Amygdala (tissue), 56 donors: ENCODE measurements around the gene CDH19.

ENCODE experiments used
- DNase-seq, 56 donors: peaks; one replicate each; lab custom pipeline; 2025; lab: John Stamatoyannopoulos, UW

The CDH19 gene, protein sequence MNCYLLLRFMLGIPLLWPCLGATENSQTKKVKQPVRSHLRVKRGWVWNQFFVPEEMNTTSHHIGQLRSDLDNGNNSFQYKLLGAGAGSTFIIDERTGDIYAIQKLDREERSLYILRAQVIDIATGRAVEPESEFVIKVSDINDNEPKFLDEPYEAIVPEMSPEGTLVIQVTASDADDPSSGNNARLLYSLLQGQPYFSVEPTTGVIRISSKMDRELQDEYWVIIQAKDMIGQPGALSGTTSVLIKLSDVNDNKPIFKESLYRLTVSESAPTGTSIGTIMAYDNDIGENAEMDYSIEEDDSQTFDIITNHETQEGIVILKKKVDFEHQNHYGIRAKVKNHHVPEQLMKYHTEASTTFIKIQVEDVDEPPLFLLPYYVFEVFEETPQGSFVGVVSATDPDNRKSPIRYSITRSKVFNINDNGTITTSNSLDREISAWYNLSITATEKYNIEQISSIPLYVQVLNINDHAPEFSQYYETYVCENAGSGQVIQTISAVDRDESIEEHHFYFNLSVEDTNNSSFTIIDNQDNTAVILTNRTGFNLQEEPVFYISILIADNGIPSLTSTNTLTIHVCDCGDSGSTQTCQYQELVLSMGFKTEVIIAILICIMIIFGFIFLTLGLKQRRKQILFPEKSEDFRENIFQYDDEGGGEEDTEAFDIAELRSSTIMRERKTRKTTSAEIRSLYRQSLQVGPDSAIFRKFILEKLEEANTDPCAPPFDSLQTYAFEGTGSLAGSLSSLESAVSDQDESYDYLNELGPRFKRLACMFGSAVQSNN

DNA sequence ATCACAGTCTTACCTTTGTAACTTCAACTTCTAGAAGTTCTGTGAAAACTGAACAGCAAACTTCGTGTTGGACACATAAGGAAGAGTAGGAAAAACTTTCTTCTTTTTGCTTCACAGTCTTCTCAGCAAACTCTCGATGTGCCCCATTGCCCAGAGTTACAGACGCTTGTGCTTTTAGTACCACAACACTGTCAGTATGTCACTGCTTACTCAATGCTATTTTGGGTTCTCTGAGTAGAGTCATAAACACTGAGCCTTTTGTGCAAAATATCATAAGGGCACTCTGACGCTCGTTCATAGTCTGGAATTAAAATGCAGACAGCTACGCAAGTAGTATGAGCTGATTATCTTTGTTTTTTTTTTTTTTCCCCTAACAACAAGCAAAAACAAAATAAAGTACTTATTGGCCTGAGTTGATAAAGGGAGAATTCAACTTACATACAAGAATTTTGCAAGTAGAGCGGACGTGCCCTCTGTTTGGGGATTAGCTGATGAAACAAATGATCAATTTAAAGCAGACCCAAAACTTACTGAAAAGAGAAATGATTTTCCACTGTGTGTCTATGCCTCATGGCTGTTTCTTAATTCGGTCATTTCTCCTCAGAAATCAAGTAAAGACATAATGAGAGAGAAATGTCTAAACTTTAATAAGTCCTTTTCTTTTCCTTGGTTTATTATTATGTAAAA lies at the start of gene CDH19:
Gene CDH19, minus strand, starts transcription at position 150 of the 687 bp plus-strand sequence. CDS start 31,886 bp downstream, outside the sequence.
- DNase-seq = peak in 21 of 56 donors; percentile 3 to 70 (median 21)

DNA sequence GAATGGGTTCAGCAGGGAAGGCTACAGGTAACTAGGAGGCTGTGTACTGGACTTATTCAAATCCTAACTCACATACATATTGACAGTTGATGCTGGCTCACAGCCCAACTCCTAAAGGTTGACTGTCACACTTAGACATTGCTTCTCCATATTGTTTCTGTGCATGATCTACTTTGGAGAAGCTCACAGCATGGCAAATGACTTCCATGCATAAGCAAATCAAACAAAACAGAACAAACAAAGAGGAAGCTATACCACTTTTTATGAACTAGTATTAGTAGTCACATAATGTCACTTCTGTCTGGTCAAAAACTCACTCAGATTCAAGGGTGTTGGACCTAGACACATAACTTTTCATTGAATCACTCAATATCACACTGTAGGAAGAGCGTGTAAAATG lies 43.8 kb upstream of the CDH19 start:
- no peak for DNase-seq

DNA sequence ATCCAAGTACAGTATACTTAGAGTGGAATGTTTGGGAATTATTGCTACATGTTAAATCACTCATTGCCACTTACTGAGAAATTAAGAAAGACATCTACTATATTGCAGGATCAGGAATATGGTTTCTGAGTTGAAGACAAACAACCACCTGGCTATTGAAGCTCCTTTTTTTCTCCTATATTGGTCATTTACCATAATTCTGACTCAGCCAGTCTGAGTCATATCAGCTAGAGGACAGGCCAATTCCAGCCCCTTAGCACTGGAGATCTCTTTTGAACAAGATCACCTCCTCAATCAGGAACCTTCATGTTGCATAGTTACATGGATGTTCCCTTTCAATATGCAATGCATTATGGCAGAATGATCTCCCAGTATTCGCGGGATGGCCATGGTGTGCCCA lies 42.7 kb upstream of the CDH19 start:
- DNase-seq = no peak

DNA sequence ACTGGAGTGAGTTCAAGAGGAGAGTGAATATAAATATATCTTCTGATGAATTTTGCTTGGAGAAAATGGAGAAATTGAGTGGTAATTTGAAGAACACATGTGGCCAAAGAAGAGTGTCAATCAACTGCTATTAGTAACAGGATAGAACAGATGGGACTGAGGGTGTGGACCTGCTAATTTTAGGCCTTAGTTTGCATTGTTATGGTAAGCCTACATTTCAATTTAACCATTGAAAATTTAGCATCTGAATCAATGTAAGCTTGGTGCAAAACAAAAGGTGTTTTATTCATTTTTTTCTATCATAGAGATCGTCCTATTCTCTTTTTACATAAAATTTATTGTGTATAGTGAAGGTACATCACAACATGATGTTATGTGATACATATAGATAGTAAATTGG lies 42.1 kb upstream of the CDH19 start:
- no peak for DNase-seq

DNA sequence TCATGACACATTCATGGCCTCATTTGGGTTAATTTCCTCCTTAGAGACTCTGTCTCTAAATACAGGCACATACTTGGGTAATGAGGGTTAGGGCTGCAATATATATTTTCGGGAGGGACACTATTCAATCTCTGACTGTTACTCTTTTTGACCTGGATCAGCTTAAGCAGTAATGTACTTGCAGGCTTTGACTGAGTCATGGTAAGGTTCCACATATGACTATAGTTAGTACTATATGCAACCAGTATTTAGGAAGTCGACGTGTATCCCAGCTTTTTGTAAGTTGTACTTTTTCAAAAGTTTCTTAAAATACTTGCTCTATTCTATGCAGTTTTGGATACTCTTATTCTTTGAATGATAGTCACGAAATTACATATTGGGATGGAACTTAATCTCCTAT lies 37.2 kb upstream of the CDH19 start:
- DNase-seq = no peak

DNA sequence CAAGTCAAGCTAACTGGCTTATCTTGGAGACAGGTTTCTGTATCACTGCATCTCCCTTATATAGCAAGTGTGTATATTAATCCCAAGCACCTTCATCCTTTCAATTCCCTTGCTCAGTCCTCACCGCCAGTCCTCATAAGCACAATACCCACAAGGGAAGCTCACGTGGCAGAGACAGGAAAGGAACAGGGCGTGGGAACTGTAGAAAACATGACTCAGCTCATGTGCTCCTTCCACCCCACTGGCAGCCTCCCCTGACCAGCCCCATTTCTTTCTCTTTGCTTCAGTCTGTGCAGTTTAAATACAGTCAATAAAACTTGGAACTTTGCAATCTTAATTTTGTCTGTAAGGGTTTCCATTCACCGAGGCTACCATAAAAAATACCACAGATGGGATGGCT lies 36.5 kb upstream of the CDH19 start:
- no peak for DNase-seq

DNA sequence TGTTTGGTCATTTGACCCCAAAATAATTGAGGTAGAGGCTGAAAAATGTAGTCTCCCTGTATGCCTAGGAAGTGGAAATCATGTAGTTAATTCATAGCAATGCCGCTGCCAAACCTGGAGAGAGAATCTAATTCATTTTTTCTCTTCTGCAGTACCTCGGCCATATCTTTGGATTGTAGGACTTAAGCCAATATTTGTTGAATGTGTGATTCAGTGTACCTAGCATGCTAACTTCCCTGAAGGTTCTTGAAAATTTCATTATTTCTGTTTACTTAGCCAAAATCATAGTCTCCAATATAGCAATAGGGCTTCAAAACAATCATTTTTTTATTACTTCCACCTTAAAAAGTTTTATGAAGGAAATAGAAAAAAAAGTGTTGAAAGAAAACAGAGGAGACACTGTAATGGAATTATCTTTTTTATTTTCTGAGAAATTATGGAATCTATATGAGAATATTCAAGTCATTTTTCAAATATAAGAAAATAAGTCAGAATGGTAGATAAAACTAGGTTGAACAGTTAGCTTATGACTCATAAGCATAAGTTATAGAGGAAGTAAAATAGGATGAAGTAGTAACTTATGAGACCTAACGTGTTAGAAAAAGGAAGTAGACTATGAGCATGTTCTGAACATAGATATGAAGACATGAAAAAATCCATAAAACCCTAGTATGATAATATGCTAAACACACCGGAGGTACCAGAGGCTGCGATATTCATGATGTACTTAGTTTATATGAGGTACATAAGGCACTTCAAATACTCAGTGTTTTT lies 35.2 kb upstream of the CDH19 start:
- DNase-seq = no peak

DNA sequence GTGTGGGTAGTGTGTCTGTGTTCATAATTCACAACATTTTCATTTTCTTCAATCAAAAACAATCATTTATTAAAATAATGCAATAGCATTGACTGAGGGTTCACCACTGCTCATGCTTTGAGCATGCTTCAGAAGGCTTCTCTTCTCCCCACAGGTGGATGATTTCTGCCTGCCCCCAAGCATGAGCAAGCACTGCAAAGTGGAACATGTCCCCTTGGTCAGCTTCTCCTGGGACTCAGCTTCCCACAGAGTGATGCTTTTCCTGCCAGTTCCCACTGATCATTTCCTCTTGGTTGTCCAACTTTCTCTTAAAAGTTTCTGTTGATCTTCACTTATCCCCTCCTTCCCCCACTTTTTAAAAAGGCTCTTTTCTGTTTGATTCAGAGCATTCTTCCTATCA lies 31.5 kb upstream of the CDH19 start:
- no peak for DNase-seq

DNA sequence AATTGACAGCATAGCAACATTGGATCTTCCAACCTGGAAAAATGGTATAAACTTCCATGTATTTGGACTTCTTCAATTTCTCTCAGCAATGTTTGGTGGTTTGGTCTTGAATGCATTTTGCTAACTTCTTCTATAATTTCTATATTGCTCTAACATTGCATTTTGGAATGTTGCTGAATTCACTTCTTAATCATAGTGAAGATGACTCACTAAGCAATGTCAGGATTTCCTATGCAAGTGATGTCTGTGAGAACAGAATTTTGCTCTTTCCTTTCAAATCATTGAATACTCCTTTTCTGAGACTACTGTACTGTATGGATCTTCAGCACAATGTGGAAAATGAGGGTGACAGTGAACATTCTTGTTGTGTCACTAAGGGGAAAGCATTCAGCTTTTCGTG lies 28.9 kb upstream of the CDH19 start:
- no peak for DNase-seq

DNA sequence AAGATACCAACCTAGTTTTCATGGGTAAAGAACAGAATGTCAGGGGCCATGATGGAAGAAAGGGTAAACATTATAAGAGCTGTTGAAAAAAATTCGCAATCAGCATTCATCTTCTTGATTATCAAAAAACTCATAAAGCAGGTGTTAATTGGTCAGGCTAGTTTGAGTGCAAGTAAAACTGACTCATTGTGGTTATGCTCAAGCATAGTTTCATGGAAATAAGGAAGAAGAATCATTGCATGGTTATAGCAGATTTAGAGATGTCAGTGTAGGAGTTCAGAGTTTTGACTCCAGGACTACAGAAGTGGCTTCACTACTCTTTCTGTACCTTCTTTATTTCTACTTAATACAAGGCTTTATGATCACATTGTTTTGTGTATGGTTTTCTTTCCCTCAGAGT lies 26.9 kb upstream of the CDH19 start:
- DNase-seq = no peak

DNA sequence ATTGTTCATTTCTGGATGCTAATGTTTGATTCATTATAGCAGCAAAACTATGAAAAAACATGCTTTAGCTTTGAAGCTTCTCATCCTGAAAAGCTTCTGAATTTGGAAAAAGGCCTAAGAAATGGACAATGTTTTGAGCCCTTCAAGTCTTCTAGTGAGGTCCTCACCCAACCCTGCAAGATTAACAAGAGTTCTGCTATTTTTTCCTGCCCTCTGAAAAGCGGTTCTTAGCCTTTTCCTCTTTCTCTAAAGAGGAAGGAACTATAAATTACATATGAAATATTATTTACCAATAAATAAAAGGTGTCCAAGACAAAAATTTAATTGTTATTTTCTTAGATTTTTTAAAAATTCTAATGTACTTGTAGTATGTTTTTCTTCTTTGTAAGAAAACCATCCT lies 19.9 kb upstream of the CDH19 start:
- DNase-seq = no peak

DNA sequence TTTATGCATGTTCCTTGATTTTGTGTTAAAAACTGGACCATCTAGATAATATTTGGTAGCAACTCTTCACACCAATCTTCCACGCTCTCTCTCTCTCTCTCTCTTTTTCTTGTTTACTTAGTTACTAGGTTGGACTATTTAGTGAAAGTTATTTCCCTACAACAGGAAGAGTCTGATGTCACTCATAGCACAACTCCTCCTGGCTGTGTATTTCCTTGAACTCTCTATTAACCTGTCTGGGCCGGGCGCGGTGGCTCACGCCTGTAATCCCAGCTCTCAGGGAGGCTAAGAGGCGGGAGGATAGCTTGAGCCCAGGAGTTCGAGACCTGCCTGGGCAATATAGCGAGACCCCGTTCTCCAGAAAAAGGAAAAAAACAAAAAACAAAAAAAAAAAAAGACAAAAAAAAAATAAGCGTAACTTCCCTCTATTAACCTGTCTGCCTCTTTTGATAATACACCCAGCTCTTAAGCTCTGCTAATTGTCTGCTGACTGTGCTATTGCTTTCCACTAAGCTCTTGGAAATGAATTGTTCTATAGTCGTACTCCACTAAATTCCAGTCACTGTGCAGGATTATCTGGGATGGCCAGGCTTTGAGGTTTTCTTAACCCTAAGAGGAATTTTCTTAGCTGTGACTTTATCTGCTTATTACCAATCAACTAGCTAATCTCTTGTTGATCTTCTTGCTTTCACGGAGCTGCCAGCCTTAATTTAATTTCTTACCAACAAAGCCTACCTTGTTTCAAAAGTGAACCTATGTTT lies 18.1 kb upstream of the CDH19 start:
- no peak for DNase-seq

DNA sequence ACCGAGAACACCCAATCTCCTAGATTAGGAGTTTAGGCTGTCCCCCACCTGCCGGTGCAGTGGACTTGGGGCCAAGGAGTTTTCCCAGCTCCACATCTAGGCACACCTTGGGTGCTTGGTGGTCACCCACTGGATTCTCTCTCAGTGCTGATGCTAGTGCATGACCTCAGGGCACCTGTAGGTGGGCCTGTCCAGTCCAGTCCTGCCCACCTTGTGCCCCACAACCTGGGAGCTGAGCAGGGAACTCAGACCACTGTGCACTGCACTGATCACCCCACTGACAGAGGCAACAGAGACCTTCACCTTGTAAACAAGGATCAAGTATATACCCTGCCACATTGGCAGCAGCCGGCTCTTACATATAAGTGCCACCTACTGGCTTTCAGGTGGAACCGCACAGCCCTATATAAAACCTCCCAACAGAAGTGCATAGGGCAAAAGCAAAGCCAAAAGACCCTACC lies 12.7 kb upstream of the CDH19 start:
- peak in 18 of 56 donors; percentile 2 to 28 (median 8) for DNase-seq

DNA sequence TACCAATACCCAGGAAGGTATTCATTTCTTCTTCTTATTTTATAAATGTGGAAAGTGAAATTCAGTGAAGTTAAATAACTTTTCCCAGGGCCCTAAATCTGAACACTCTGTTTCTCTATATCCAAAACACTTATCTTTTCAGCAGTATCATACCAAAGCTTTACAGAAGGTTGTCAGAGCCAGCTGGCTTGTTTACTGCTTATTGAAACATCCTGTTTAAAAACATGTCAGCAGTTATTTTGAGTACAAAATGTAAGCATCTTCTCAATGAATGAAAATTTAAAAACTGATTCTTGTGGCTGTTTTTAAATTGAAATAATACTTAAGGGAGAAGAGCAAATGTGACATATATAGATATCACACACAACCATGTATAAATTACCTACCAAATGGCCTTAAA lies 11.3 kb upstream of the CDH19 start:
- DNase-seq = no peak

DNA sequence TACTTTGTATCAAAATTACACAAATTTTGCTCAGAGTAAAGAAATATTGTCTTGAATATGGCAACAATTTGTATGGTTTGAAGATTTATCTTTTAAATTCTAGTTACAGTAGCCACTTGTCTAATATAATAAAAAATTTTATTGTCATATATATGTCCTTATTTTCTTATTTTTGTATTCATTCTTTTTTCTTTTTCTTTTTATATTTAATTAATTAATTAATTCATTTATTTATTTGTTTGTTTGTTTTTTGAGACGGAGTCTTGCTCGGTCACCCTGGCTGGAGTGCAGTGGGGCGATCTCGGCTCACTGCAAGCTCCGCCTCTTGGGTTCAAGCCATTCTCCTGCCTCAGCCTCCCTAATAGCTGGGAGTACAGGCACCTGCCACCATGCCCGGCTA lies 3.7 kb upstream of the CDH19 start:
- DNase-seq = no peak

DNA sequence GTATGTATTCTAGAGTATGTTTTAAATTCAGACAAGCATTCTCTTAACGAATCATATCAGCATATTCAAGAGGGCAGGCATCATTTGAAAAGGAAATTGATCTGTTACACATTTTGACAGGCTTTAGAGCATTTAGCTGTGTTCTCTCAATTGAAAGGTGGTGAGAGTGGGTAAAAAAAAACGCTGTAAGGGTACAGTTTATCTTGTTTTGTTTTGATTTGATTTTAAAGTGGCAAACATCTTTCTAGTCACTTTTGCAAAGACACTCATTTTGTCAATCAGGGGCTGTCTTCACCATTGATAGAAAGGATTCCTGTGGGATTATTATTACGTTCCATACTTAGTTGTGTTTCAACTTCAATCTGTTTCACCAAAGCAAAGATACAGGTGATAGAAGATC lies 2.2 kb downstream of the CDH19 start:
- DNase-seq = no peak

DNA sequence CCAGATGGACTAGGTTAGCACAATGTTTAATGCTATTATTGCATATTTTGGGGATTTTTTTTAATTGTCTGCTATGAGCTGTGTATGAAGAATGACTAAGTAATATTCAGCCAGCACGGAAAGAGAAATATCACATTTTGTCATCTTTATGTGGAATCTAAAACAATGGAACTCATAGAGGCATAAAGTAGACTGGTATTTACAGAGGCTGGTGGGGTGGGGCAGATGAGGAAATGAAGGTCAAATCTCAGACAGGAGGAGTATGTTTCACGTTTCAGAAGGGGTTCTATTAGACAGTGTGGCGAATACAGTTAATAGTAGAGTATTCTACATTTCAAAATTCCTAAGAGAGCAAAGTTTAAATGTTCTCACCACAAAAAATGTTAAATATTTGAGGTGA lies 4.7 kb downstream of the CDH19 start:
- DNase-seq = no peak

DNA sequence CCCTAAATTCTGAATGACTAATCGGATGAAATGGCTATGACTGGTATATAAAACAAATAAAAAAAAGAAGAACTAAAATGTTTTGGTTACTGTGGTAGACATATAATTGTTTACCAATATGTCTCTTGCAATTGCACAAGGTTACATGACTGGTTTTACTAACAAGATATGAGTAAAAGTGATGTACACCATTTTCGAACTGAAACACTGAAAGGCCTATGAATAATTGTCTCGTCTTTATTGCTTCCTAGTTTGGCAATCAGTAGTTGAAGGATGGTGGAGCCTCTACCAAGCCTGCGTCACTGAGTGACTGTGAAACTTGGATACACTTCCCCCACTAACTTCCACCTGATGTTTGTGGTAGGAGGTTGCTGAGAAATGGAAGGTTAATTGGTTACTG lies 16.5 kb downstream of the CDH19 start:
- no peak for DNase-seq

DNA sequence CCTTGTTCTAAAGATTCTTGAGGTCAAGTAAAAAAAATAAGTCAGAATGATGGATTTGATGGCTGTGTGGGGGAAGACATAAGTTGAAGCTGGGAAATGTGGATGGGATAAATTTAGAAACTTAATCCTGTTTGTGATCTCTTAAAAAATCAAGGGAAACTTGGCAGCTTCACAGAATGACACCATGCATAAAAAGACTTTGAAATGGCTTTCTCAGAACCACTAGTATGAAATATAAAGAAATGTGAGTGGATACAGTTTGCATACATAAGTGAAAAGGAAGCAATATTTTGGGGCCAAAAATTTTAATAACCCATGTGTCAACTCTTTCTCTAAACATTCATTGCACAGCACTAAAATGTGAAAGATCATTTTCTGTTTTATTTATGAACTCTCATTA lies 21.7 kb downstream of the CDH19 start:
- no peak for DNase-seq

DNA sequence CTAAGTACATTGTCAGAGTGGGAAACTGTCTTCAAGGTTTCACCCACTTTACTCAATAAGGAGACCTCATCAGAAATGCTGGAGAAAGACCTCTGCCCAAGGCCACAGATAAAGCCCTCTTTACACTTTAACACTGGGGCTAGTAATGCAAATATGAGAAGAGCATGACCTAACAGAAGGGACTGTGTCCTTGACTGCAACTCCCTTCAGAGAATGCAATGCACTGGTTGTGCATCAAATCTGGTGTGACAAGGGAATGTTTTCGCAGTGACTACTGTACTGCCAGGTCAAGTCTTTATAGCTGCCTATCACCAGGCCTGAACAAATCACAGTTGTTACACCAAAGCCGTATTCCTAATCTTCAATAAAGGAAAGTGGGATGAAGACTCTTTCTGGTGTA lies 28.6 kb downstream of the CDH19 start:
- DNase-seq = peak in 1 of 56 donors; percentile 4
